H9 (cell line): ENCODE data around the gene SLC39A10. TPM values are rescaled to one million over a fixed set of nuclear protein-coding genes. Genes with fewer than 3 reads are reported as not detected.

Experiments
- DNase-seq: peaks from one replicate; pipeline ENCODE4 v3.0.0-alpha.2; 2017
- H2AFZ ChIP-seq: one replicate; pipeline ENCODE4 v1.6.1; 2013; ENCODE audit warnings: mild to moderate bottlenecking, low read length, control low read depth, moderate library complexity
- H2AK5ac ChIP-seq: 2 replicates; pipeline ENCODE4 v1.6.1; 2013; ENCODE audit warnings: low read length, control low read depth, mixed read lengths; ENCODE audit not compliant: insufficient read length
- H2BK120ac ChIP-seq: one replicate; pipeline ENCODE4 v1.6.1; 2013; ENCODE audit warnings: low read depth, mild to moderate bottlenecking, low read length, control low read depth, inconsistent platforms; ENCODE audit not compliant: poor library complexity, severe bottlenecking
- H2BK12ac ChIP-seq: 2 replicates; pipeline ENCODE4 v1.6.1; 2013; ENCODE audit warnings: low read length, control low read depth, mixed read lengths, low read depth; ENCODE audit not compliant: insufficient read length
- H2BK15ac ChIP-seq: 2 replicates; pipeline ENCODE4 v1.6.1; 2013; ENCODE audit warnings: low read depth, low read length, control low read depth
- H2BK20ac ChIP-seq: one replicate; pipeline ENCODE4 v1.6.1; 2013; ENCODE audit warnings: low read depth, mild to moderate bottlenecking, low read length, control low read depth, inconsistent platforms; ENCODE audit not compliant: poor library complexity, severe bottlenecking
- H2BK5ac ChIP-seq: 2 replicates; pipeline ENCODE4 v1.6.1; 2013; ENCODE audit warnings: low read length, control low read depth, mixed read lengths; ENCODE audit not compliant: insufficient read length
- H3K14ac ChIP-seq: 2 replicates; pipeline ENCODE4 v1.6.1; 2013; ENCODE audit warnings: low read length, control low read depth; ENCODE audit not compliant: insufficient read depth
- H3K18ac ChIP-seq: 2 replicates; pipeline ENCODE4 v1.6.1; 2013; ENCODE audit warnings: low read depth, mild to moderate bottlenecking, mixed read lengths, low read length, control low read depth; ENCODE audit not compliant: insufficient read length
- H3K23ac ChIP-seq: 2 replicates; pipeline ENCODE4 v1.6.1; 2013; ENCODE audit warnings: low read length, control low read depth, mixed read lengths, low read depth; ENCODE audit not compliant: insufficient read length
- H3K23me2 ChIP-seq: 2 replicates; pipeline ENCODE4 v1.6.1; 2013; ENCODE audit warnings: low read depth, mild to moderate bottlenecking, mixed read lengths, low read length, control low read depth; ENCODE audit not compliant: insufficient read length, poor library complexity, severe bottlenecking
- H3K27ac ChIP-seq: 2 replicates; pipeline ENCODE4 v1.5.1; 2013; ENCODE audit warnings: low read length, control low read depth, mixed read lengths, low read depth; ENCODE audit not compliant: insufficient read length
- H3K27me3 ChIP-seq: 2 replicates; pipeline ENCODE4 v1.6.1; 2013; ENCODE audit warnings: low read length, control low read depth, inconsistent platforms; ENCODE audit not compliant: insufficient read depth
- H3K4ac ChIP-seq: 2 replicates; pipeline ENCODE4 v1.6.1; 2013; ENCODE audit warnings: low read depth, mild to moderate bottlenecking, control low read depth, inconsistent platforms, low read length, moderate library complexity
- H3K4me1 ChIP-seq: 2 replicates; pipeline ENCODE4 v1.6.1; 2013; ENCODE audit warnings: low read length, control low read depth, inconsistent platforms; ENCODE audit not compliant: insufficient read depth
- H3K4me2 ChIP-seq: 2 replicates; pipeline ENCODE4 v1.6.1; 2013; ENCODE audit warnings: low read length, control low read depth, mixed read lengths; ENCODE audit not compliant: insufficient read length, insufficient read depth
- H3K56ac ChIP-seq: 2 replicates; pipeline ENCODE4 v1.6.1; 2013; ENCODE audit warnings: low read depth, mild to moderate bottlenecking, mixed read lengths, low read length, control low read depth; ENCODE audit not compliant: insufficient read length
- H3K79me1 ChIP-seq: 2 replicates; pipeline ENCODE4 v1.6.1; 2013; ENCODE audit warnings: low read depth, mild to moderate bottlenecking, moderate library complexity, low read length, control low read depth, inconsistent platforms; ENCODE audit not compliant: insufficient read depth, poor library complexity, severe bottlenecking
- H3K79me2 ChIP-seq: 2 replicates; pipeline ENCODE4 v1.6.1; 2013; ENCODE audit warnings: low read length, control low read depth, inconsistent platforms; ENCODE audit not compliant: insufficient read depth
- H3K9ac ChIP-seq: 2 replicates; pipeline ENCODE4 v1.6.1; 2013; ENCODE audit warnings: low read length, control low read depth, mixed read lengths; ENCODE audit not compliant: insufficient read length; ENCODE audit errors: extremely low read depth
- H3K9me3 ChIP-seq: one replicate; pipeline ENCODE4 v1.6.1; 2013; ENCODE audit warnings: low read depth, low read length, inconsistent platforms; ENCODE audit not compliant: control insufficient read depth
- H3T11ph ChIP-seq: one replicate; pipeline ENCODE4 v1.6.1; 2013; ENCODE audit warnings: mild to moderate bottlenecking, low read length, control low read depth, inconsistent platforms
- H4K20me1 ChIP-seq: one replicate; pipeline ENCODE4 v1.6.1; 2013; ENCODE audit not compliant: control insufficient read depth, insufficient read length, insufficient read depth
- H4K5ac ChIP-seq: 2 replicates; pipeline ENCODE4 v1.6.1; 2013; ENCODE audit warnings: low read depth, mild to moderate bottlenecking, mixed read lengths, low read length, control low read depth; ENCODE audit not compliant: insufficient read length
- H4K8ac ChIP-seq: replicated peaks from 2 replicates; pipeline ENCODE4 v1.6.1; 2013; ENCODE audit warnings: low read length, control low read depth, mixed read lengths, low read depth; ENCODE audit not compliant: insufficient read length
- H4K91ac ChIP-seq: 2 replicates; pipeline ENCODE4 v1.6.1; 2013; ENCODE audit warnings: low read depth, mild to moderate bottlenecking, moderate library complexity, mixed read lengths, low read length, control low read depth; ENCODE audit not compliant: insufficient read length
- H3K27ac Mint-ChIP-seq, 3 experiments: 2 replicates in 2 of 3; 3 replicates in 1 of 3; pipeline ENCODE4 v1.8.0; 2020 to 2021; ENCODE audit warnings: mixed read lengths in 3 of 3, mild to moderate bottlenecking in 1 of 3, moderate library complexity in 1 of 3
- H3K27me3 Mint-ChIP-seq: 2 replicates; pipeline ENCODE4 v1.8.0; 2021; ENCODE audit warnings: low read depth, mild to moderate bottlenecking, moderate library complexity, mixed read lengths
- H3K36me3 Mint-ChIP-seq, 3 experiments: 2 replicates in 2 of 3; 3 replicates in 1 of 3; pipeline ENCODE4 v1.8.0; 2020 to 2021; ENCODE audit warnings: low read depth in 3 of 3, mixed read lengths in 3 of 3; ENCODE audit not compliant: insufficient read depth in 1 of 3
- H3K4me1 Mint-ChIP-seq, 2 experiments: 2 replicates each; pipeline ENCODE4 v1.8.0; 2020; ENCODE audit warnings: mixed read lengths in 2 of 2
- H3K4me3 Mint-ChIP-seq, 2 experiments: 2 replicates in 1 of 2; 3 replicates in 1 of 2; pipeline ENCODE4 v1.8.0; 2020 to 2021; ENCODE audit warnings: mild to moderate bottlenecking in 2 of 2, mixed read lengths in 2 of 2, moderate library complexity in 1 of 2
- H3K9me3 Mint-ChIP-seq, 2 experiments: 2 replicates in 1 of 2; 3 replicates in 1 of 2; pipeline ENCODE4 v1.8.0; 2020; ENCODE audit warnings: mild to moderate bottlenecking in 2 of 2, mixed read lengths in 2 of 2, moderate library complexity in 1 of 2
- CTCF ChIP-seq: fragments of 200-600 bp; sonication (generic); conservative IDR thresholded peaks from 3 replicates; pipeline ENCODE4 v1.8.0; 2021; ENCODE audit warnings: antibody characterized with exemption, mild to moderate bottlenecking
- WGBS: extraction: QIAGEN DNeasy Blood & Tissue Kit; methylation state at CpG from one replicate; pipeline ENCODE4 v1.1.7; 2013; ENCODE audit warnings: missing lambda C conversion rate, low lambda C conversion rate, mixed read lengths; ENCODE audit not compliant: insufficient read length; ENCODE audit errors: extremely low coverage; 5-methylcytosine and 5-hydroxymethylcytosine counted together
- total RNA-seq: library from RNA; stranded (reverse); gene quantifications from 2 replicates; pipeline ENCODE4 v1.2.1, GENCODE V29; 2021

Gene SLC39A10
- total RNA-seq, 1 experiment from 2014 or later, result 161 TPM

DNA sequence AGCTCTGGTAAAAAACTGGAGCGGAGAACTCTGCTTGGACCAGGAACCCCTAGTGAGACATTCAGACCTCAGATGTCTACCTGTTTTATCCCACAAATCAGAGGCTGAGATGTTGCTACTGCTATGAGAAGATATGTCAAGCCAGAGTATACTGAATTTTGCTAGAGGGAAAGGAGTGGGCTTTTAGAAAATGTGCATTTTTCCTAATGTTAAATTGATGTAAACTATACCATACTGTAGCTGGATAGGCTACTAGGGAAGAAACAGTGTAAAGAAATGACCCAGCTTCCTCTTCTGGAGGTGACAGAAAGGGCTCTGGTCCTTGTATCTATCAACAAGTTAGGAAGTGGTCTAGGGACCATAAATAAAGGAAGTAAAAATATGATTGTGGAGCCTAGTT, 65.0 kb downstream of the SLC39A10 start:
- Histone ChIP-seq H3K23me2 (no peaks in the 10 kb centered on the region), H3K9me3 (no peaks in the 10 kb centered on the region), H2BK15ac (no peak overlapping the region), H4K8ac (no peak overlapping the region), H3K9ac (no peak overlapping the region), H3K4me2 (no peak overlapping the region), H3K56ac (no peak overlapping the region), H3T11ph (no peak overlapping the region), H2BK20ac (no peak overlapping the region), H3K4me1 (no peaks in the 10 kb centered on the region), H2BK5ac (no peak overlapping the region), H2BK120ac (no peak overlapping the region), H3K14ac (no peak overlapping the region), H3K27me3 (no peaks in the 10 kb centered on the region), H2AK5ac (no peak overlapping the region), H3K23ac (no peak overlapping the region), H3K4ac (no peak overlapping the region), H2BK12ac (no peak overlapping the region), H2AFZ (no peak overlapping the region), H4K20me1 (no peaks in the 10 kb centered on the region), H3K79me2 (no peaks in the 10 kb centered on the region), H4K5ac (no peak overlapping the region), H3K79me1 (no peaks in the 10 kb centered on the region), H3K27ac (no peak overlapping the region), H3K18ac (no peak overlapping the region), H4K91ac (no peak overlapping the region)
- WGBS, result no CpG with 5 or more reads among the region's 1 CpG
- Mint-ChIP-seq H3K4me3 (no peak overlapping the region), H3K9me3 (no peaks in the 10 kb centered on the region), H3K27me3 (no peaks in the 10 kb centered on the region), H3K36me3 (peaks cover 9 to 57% (median 43%) of the 10 kb centered on the region in 3 experiments; a peak in 6 of 7 replicates), H3K4me1 (peaks cover 0 to 3% of the 10 kb centered on the region in 2 experiments; a peak in 1 of 4 replicates), H3K27ac (peak overlapping the region in 2 of 3 experiments; percentile 8 to 68; a peak in 1 of 7 replicates)
- no peak for DNase-seq
- TF ChIP-seq CTCF, result no peak
